Thyroid gland (tissue), 4 donors: Measurements from ENCODE around the gene ARMC2.

Source experiments
- CTCF ChIP-seq, 6 experiments: fragments of 200-600 bp in 3 of 6; fragments of 450-650 bp in 3 of 6; sonication (generic) in 3 of 6; IDR thresholded peaks; one replicate each; pipeline ENCODE4 v1.5.1; 2016 to 2019; ENCODE audit warnings: antibody characterized with exemption in 6 of 6, mild to moderate bottlenecking in 2 of 6, inconsistent platforms in 1 of 6, moderate library complexity in 1 of 6
- POLR2A ChIP-seq, 2 donors: fragments of 450-650 bp; IDR thresholded peaks; one replicate each; pipeline ENCODE4 v1.6.1; 2017; ENCODE audit warnings: antibody characterized with exemption in 2 of 2, mild to moderate bottlenecking in 2 of 2, moderate library complexity in 1 of 2

GRCh38 chr6:108946695-108947094 is 98.5 kb downstream of the ARMC2 start:
- TF ChIP-seq CTCF (IDR thresholded peaks at IDR 0.05) (no peak), POLR2A (IDR thresholded peaks at IDR 0.05) (peak in 1 of 2 donors; percentile 27)
